ENCODE measurements around the gene RPTOR.
A peak's percentile ranks its signal among the peaks of the same experiment; 100 is the strongest.

The RPTOR gene

GRCh38 chr17:80926591-80927250 is 382.1 kb downstream of the RPTOR start:
- no peak for DNase-seq (ENCODE audit: insufficient read length, low spot score)
- no peak for FAIRE-seq

DNA sequence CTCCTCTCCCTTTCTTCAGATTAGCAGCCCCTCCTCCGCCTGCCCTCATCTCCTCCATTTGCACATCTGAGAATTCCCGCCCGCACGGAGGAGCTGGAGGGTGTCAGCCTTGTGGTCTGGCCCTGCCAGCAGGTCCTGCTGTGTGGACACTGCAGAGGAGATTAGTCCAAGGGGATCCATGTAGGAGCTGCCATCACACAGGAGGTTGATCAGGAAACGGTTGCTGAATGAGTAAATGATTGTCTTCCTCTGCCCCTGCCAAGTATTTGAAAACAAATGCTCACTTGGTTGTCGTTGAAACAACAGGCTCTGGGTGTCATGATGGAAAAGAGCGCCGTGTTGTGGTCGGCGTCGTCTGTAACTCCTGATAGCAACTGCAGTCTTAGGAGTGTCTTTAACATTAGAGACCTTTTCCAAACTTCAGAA is 383.2 kb downstream of the RPTOR start:
- FAIRE-seq, result no peak
- no peak for DNase-seq (ENCODE audit: insufficient read length, low spot score)

- DNase-seq (ENCODE audit: insufficient read length, low spot score) (no peak), FAIRE-seq (no peak)
These were observed 384.8 kb downstream of the RPTOR start for GRCh38 chr17:80929449-80929848.

- DNase-seq (ENCODE audit: insufficient read length, low spot score) (no peak), FAIRE-seq (peak; percentile 91)
These were observed 386.0 kb downstream of the RPTOR start for GRCh38 chr17:80930335-80931279.

DNA sequence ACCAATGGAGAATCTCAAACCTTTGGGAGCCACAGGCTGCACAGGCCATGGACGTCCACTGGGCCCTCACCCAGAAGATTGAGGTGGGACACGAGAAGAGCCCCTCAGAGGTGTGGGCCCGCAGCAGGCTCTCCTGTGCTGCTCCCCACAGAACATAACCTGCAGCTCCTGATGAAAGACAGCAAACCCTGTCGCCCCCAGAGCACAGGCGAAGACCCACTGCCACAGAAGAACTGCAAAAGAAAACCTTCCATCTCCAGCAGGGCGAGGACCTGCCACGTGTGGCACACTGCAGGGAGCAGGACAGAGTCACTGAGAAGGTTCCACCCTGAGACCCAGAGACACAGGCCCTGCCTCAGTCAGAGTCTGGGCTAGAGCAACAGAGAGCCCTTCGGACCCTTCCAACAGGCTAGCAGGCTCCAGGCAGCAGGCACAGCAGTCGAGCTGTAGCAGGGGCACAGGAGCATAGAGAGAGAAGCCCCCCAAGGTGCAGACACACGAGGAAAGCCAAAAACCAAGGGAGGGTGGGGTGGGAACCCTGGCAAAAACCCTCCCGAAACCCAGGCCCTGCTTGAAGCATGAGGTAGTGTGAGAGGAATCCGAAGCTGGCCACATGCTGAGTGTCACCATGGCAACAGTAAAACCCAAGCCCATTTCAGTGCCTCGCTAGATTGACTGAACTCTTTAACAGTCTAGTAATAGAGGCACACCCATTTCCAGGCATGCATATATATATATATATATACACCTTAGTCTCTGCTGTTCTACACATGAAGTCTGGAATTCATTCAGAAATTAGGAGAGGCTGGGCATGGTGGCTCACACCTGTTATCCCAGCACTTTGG is 387.0 kb downstream of the RPTOR start:
- DNase-seq (ENCODE audit: insufficient read length, low spot score), result no peak
- no peak for FAIRE-seq

GRCh38 chr17:80935526-80935925 is 390.9 kb downstream of the RPTOR start:
- DNase-seq (ENCODE audit: insufficient read length, low spot score) (no peak), FAIRE-seq (no peak)

DNA sequence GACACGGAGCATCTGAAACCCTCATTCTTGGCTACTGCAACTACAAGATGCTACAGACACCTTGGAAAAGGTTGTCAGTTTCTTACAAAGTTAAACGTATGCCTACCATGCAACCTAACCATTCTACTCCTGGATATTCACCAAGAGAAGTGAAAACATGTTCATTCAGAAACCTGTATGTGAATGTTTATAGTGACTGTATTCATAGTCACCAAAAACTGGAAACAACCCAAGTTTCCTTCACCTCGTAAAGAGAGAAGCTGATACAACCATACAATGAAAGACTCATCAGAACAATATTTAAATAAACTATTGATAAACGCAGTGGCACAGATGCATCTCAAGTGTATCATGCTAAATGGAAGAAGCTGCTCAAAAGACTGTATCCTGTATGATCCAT is 391.6 kb downstream of the RPTOR start:
- FAIRE-seq (no peak), DNase-seq (ENCODE audit: insufficient read length, low spot score) (no peak)

DNA sequence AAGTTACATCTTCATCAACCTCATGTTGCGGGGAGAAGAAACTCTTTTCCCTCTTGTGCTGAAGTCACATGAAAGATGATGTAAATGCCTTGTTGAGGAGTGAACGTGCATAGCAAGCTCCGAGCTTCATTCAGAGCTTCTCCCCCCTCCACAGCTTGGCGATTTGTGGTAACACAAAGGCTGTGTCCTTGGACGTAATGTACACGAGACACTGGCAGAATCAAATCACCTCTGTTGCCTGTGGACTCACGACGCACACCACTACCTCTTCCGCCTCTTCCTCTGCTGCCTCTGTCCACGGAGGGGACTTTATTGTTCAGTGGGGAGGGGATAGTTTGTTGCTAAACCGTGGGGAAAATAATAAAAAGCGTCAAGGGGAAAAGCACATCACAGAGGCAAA is 392.1 kb downstream of the RPTOR start:
- DNase-seq (ENCODE audit: insufficient read length, low spot score) (no peak), FAIRE-seq (no peak)

DNA sequence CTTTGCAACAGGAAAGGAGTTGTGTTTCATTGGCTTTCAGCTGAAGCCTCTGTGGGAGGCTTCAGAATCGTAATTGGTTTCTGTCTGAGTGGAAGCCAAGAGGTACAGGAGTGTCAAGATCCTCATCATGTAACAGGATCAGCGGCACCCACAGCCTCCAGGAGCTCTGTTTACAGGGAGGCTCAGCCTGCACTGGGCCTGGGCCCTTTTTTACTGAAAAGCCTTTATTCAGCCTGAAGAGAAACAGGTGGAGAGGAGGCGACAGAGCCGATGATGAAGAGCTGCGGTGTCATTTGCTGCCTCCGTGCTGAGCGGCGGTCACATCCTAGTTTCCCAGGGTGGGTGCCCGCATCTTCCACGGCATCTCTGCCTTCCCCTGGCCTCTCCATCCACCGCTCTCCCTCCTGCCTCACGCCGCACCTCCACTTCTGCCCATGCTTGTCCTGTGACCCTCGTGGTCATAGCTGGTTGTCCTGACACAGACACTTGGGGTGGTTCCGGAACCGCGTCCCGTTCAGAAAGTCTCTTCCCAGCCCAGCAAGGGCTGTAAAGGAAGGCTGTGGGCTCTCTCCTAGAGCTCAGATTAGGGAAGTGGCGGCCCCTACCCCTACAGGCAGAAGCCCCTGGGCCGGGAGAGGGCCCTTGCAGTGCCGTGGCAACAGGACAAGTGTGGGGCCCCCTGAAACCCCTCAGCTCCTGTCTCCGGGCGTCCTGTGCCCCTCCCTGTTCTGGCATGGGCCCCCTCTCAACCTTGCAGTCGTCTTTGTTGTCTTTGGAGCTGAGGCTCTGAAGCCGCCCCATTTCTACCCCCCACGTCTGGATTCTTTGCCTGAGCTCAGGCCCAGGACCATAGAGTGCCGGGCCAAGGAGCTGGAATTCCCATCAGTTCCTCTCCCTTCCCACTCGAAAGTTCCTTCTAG is 393.1 kb downstream of the RPTOR start:
- no peak for DNase-seq (ENCODE audit: insufficient read length, low spot score)
- FAIRE-seq, result no peak

DNA sequence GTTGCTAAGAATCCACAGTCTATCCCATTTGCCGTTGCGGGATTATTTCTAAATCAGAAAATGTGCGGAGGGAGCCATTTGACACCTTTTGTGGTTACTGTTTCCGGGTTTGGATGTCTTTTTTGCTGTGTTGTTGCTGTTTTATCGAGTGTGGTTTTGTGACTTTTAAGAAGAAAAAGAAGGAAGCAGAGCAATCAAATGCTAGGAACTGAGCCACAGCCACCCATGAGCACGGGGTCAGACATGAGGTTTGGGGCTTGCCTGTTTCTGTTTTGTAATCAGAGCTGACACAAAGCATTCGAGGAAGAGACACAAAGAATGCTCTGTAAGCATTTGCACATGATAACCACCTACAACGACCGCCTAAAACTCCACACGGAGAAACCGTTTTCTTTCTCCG is 393.9 kb downstream of the RPTOR start:
- DNase-seq (ENCODE audit: insufficient read length, low spot score) (no peak), FAIRE-seq (no peak)

DNA sequence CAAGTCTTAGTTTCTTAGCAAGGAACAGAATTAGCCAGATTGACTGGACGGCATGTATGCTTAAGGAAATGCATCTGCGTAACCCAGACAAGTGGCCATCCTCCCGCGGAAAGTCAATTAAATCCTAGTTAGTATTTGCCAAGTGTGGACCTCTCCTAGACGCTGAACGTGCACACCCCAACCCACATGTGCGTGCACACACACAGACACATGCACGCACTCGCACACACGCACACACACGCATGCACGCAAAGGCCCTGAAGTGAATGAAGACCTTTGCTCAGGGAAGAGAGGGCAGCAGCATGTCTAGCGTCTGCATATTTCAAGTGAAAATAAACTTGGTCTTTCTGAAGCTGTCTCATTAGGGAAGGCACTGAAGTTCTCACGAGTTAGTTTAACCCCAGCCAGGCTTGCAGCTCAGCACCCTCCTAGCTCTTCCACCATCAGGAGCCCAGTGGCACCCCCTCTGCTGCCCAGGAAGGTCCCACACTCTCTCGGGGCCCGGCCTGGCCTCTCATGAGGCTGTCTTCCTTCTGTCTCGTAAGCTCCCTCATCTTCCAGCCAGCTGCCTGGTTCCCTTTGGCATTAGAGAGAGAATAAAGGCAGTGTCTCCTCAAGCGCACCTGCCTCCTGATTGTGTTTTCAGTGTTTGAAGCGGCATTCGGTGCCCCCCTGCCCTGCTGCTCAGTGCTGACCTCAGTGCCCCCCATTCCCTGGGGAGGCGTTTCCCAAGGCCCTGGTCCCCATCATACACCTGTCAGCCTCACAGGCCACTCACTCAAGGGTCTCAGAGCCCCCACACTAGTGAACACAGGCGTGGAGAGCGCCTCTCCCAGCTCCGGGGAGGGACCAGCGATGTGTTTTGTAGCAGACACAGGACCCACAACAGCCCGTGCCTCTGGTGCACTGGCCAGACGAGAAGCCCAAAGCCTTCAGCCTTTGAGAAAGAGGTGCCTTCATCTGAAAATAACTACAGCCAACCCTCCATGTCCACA is 394.8 kb downstream of the RPTOR start:
- DNase-seq (ENCODE audit: insufficient read length, low spot score) (no peak), FAIRE-seq (no peak)

DNA sequence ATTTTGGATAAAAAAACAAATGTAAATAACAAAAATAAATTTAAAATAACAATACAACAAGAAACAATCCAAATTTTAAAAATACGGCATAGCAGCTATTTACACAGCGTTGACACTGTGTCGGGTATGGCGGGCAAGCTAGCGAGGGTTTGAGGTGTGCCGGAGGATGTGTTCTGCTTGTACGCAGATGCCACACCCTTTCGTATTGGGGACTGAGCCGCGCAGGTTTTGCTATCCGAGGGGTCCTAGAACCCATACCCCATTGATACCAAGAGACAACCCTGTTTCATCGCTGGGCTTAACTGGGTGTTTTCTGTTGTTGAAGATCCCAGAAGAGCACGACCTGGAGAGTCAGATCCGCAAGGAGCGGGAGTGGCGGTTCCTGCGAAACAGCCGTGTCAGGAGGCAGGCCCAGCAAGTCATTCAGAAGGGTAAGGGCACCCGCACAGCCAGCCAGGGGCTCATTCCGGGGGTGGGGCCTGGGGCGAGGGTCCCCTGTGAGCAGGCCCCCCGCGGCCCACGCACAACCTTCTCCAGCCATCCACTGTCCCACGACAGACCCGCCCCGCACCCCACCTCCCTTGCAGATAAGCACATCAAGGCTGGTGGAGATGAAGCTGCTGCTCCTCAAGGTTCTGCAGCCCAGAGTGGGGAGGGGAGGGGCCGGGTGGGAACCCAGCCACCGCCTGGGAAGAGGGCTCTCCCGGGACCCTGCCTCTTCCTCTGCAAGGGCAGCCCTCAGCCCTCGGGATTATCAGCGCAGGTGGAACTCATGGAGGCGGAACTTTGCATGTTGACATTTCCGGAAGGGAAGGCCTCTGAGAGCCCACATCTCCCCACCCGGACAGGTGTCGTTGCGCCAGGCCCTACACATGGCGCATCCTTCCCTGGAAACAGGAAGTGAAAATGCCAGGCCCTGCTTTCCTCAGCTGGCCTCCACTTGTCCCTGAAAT is 395.8 kb downstream of the RPTOR start:
- FAIRE-seq (peak; percentile 14), DNase-seq (ENCODE audit: insufficient read length, low spot score) (peak; percentile 44)

DNA sequence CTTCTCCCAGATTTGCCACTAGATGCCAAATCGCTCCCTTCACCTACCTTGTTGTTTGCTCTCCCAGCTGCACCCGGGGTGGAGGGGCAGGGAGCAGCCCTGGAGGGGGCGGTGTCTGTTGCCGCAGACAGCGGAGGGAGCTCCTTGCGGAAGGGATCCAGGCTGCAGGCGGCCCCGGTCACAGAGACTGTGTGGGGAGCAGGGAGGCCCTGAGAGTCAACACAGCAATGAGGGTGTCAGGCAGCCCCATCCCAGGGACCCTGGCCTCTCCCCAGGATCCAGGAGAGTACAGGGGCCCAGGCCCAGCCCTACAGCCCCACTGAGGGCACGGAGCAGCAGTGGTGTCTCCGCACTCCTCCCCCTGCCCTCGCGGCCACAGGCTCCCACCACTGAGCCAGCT is 396.5 kb downstream of the RPTOR start:
- no peak for FAIRE-seq
- DNase-seq (ENCODE audit: insufficient read length, low spot score), result no peak

DNA sequence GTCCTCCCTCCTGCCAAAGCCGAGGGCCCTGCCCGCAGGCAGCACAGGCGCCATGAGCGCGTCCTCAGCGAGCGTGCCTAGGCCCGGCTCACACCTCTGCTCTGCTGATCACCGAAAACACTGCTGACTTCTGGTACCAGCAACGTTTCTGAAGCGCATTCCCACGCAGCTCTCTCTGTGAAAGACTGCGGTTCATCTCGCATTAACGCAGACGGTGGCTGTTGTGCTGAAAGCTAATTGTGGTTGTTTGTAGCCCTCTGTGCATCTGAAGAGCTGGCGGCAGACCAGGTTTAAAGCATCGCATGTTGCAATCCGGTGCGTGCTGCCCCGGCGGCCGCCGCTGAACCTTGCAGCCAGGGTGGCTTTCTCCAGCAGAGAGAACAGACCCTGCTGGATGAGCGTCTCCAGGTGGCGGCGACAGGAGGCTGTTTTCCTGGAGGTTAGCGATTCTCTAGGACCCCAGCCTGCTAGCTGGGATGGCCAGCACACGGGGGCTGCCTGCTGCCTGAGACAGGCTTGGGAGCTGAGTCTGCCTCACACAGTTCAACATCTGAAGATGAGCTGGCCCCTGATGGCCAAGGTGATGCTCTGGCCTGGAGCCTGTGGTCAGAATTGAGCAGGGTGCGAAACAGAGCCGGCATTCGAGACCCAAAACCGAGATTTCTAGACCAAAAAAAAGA is 397.2 kb downstream of the RPTOR start:
- DNase-seq (ENCODE audit: insufficient read length, low spot score) (no peak), FAIRE-seq (no peak)

- DNase-seq (ENCODE audit: insufficient read length, low spot score) (no peak), FAIRE-seq (no peak)
These were observed 398.0 kb downstream of the RPTOR start for GRCh38 chr17:80942423-80943345.
